H1 (cell line): ENCODE results near the gene NFATC1. TPM values are rescaled to one million over a fixed set of nuclear protein-coding genes. Genes with fewer than 3 reads are reported as not detected.

ENCODE experiments used
- CTCF ChIA-PET: fragments of 300-600 bp; sonication (Branson Sonifier 250); formaldehyde crosslinking; loops from one replicate; lab custom pipeline; 2021; ENCODE audit not compliant: partially characterized antibody; lab: Charles Lee
- POLR2A ChIA-PET: fragments of 300-600 bp; sonication (Branson Sonifier 250); formaldehyde crosslinking; loops from one replicate; lab custom pipeline; 2021; ENCODE audit warnings: inconsistent platforms; ENCODE audit not compliant: partially characterized antibody; lab: Charles Lee
- DNase-seq, 2 experiments: peaks; one replicate each; pipeline versions ENCODE4 v3.0.0 to v3.0.0-alpha.2; 2010 to 2022; ENCODE audit warnings: low spot score in 2 of 2, low read depth in 1 of 2, mixed read lengths in 1 of 2
- FAIRE-seq: peaks from 2 replicates; lab custom pipeline; 2011; peaks lifted over from hg19 to GRCh38; lab: Jason Lieb, UNC
- H2AFZ ChIP-seq: 2 replicates; pipeline ENCODE4 v1.8.1; 2012; ENCODE audit warnings: low read length, inconsistent platforms
- H2AK5ac ChIP-seq: 2 replicates; pipeline ENCODE4 v1.6.1; 2013; ENCODE audit warnings: low read depth, low read length
- H2BK120ac ChIP-seq: replicated peaks from 2 replicates; pipeline ENCODE3; 2013; ENCODE audit warnings: low read depth, low read length, inconsistent platforms
- H2BK12ac ChIP-seq: 2 replicates; pipeline ENCODE4 v1.6.1; 2013; ENCODE audit warnings: low read depth, low read length
- H2BK15ac ChIP-seq: 2 replicates; pipeline ENCODE4 v1.6.1; 2013; ENCODE audit warnings: low read length
- H2BK20ac ChIP-seq: 2 replicates; pipeline ENCODE4 v1.6.1; 2013; ENCODE audit warnings: low read length
- H2BK5ac ChIP-seq: 2 replicates; pipeline ENCODE4 v1.6.1; 2013; ENCODE audit warnings: low read depth, low read length
- H3K14ac ChIP-seq: 2 replicates; pipeline ENCODE4 v1.6.1; 2013; ENCODE audit warnings: inconsistent platforms; ENCODE audit not compliant: insufficient read length
- H3K18ac ChIP-seq: 2 replicates; pipeline ENCODE4 v1.6.1; 2013; ENCODE audit warnings: low read length; ENCODE audit errors: extremely low read depth
- H3K23ac ChIP-seq: 2 replicates; pipeline ENCODE4 v1.6.1; 2013; ENCODE audit warnings: inconsistent platforms; ENCODE audit not compliant: insufficient read length
- H3K23me2 ChIP-seq: 2 replicates; pipeline ENCODE4 v1.6.1; 2013; ENCODE audit warnings: low read depth, low read length
- H3K27ac ChIP-seq: 2 replicates; pipeline ENCODE4 v1.6.1; 2011; ENCODE audit warnings: low read depth, low read length, inconsistent platforms
- H3K27me3 ChIP-seq, 4 experiments: replicated peaks in 1 of 4; 1 replicate in 1 of 4; 2 replicates in 3 of 4; pipeline versions ENCODE4 v1.6.1 to v1.8.1; 2011 to 2013; ENCODE audit warnings: low read length in 3 of 4, mild to moderate bottlenecking in 3 of 4, inconsistent platforms in 2 of 4, mixed read lengths in 2 of 4, moderate library complexity in 1 of 4; ENCODE audit not compliant: control insufficient read depth in 3 of 4, insufficient read depth in 3 of 4; ENCODE audit errors: extremely low read depth in 1 of 4
- H3K36me3 ChIP-seq, 4 experiments: 2 replicates each; pipeline versions ENCODE4 v1.6.1 to v1.8.1; 2011 to 2013; ENCODE audit warnings: mild to moderate bottlenecking in 4 of 4, low read length in 3 of 4, moderate library complexity in 2 of 4, control low read depth in 1 of 4, inconsistent platforms in 1 of 4; ENCODE audit not compliant: insufficient read depth in 4 of 4, control insufficient read depth in 2 of 4
- H3K4ac ChIP-seq: replicated peaks from 2 replicates; pipeline ENCODE3; 2013; ENCODE audit warnings: low read length, low read depth, mixed read lengths, inconsistent platforms; ENCODE audit not compliant: insufficient read length
- H3K4me1 ChIP-seq, 4 experiments: replicated peaks in 1 of 4; 1 replicate in 1 of 4; 2 replicates in 3 of 4; pipeline versions ENCODE4 v1.6.1 to v1.8.1; 2011 to 2013; ENCODE audit warnings: low read length in 3 of 4, inconsistent platforms in 2 of 4, mixed read lengths in 1 of 4; ENCODE audit not compliant: insufficient read depth in 4 of 4, control insufficient read depth in 3 of 4
- H3K4me2 ChIP-seq, 2 experiments: 2 replicates each; pipeline versions ENCODE4 v1.6.1 to v1.8.1; 2011 to 2013; ENCODE audit warnings: low read depth in 2 of 2, low read length in 2 of 2, control low read depth in 1 of 2, inconsistent platforms in 1 of 2, mild to moderate bottlenecking in 1 of 2; ENCODE audit not compliant: insufficient read depth in 1 of 2
- H3K4me3 ChIP-seq, 4 experiments: fragments of 200-600, 300-600 bp in 1 of 4; sonication (generic), shearing (Covaris generic), sonication (Bioruptor Twin) in 1 of 4; 2 replicates each; pipeline versions ENCODE4 v1.5.1 to v1.8.1; 2011 to 2016; ENCODE audit warnings: low read length in 4 of 4, low read depth in 3 of 4, control low read depth in 2 of 4, inconsistent platforms in 2 of 4, mild to moderate bottlenecking in 2 of 4, mixed read lengths in 1 of 4, moderate library complexity in 1 of 4; ENCODE audit not compliant: insufficient read depth in 2 of 4; ENCODE audit errors: extremely low read depth in 1 of 4
- H3K56ac ChIP-seq: replicated peaks from 2 replicates; pipeline ENCODE3; 2013; ENCODE audit warnings: low read depth, mild to moderate bottlenecking, mixed read lengths, low read length, inconsistent platforms; ENCODE audit not compliant: insufficient read length
- H3K79me1 ChIP-seq: 2 replicates; pipeline ENCODE4 v1.6.1; 2013; ENCODE audit warnings: low read depth, low read length, control low read depth
- H3K79me2 ChIP-seq, 2 experiments: 2 replicates each; pipeline versions ENCODE4 v1.6.1 to v1.8.1; 2012 to 2013; ENCODE audit warnings: low read length in 2 of 2, mild to moderate bottlenecking in 2 of 2, inconsistent platforms in 1 of 2; ENCODE audit not compliant: insufficient read depth in 2 of 2, control insufficient read depth in 1 of 2
- H3K9ac ChIP-seq, 4 experiments: replicated peaks in 1 of 4; 1 replicate in 1 of 4; 2 replicates in 3 of 4; pipeline versions ENCODE4 v1.6.1 to v1.8.1; 2011 to 2013; ENCODE audit warnings: low read depth in 3 of 4, low read length in 3 of 4, control low read depth in 2 of 4, mild to moderate bottlenecking in 2 of 4, moderate library complexity in 2 of 4, inconsistent platforms in 1 of 4; ENCODE audit errors: extremely low read depth in 1 of 4
- H3K9me3 ChIP-seq, 2 experiments: 2 replicates each; pipeline versions ENCODE4 v1.6.1 to v1.8.1; 2012 to 2013; ENCODE audit warnings: mild to moderate bottlenecking in 2 of 2, moderate library complexity in 2 of 2, control low read depth in 1 of 2, inconsistent platforms in 1 of 2, low read depth in 1 of 2, low read length in 1 of 2, mixed read lengths in 1 of 2; ENCODE audit not compliant: insufficient read depth in 2 of 2
- H4K20me1 ChIP-seq, 2 experiments: replicated peaks in 1 of 2; 2 replicates each; pipeline versions ENCODE3 to v1.8.1; 2011 to 2013; ENCODE audit warnings: inconsistent platforms in 2 of 2, low read length in 2 of 2, mild to moderate bottlenecking in 1 of 2; ENCODE audit not compliant: insufficient read depth in 2 of 2, control insufficient read depth in 1 of 2
- H4K5ac ChIP-seq: 2 replicates; pipeline ENCODE4 v1.6.1; 2013; ENCODE audit warnings: low read length, low read depth, mixed read lengths, inconsistent platforms; ENCODE audit not compliant: insufficient read length
- H4K8ac ChIP-seq: 2 replicates; pipeline ENCODE4 v1.8.0; 2013; ENCODE audit warnings: mild to moderate bottlenecking, moderate library complexity, low read length, inconsistent platforms; ENCODE audit not compliant: insufficient read depth; ENCODE audit errors: extremely low read depth
- H4K91ac ChIP-seq: replicated peaks from 2 replicates; pipeline ENCODE3; 2013; ENCODE audit warnings: low read length, mixed read lengths, inconsistent platforms; ENCODE audit not compliant: insufficient read length
- CEBPB ChIP-seq: IDR thresholded peaks from 2 replicates; pipeline ENCODE4 v1.6.1; 2012; ENCODE audit warnings: low read depth, low read length
- TAF1 ChIP-seq: IDR thresholded peaks from 2 replicates; pipeline ENCODE4 v1.6.1; 2011; ENCODE audit warnings: mild to moderate bottlenecking, low read depth, low read length
- WGBS, 2 experiments: shearing (Covaris generic) in 1 of 2; methylation state at CpG; one replicate each; pipeline versions ENCODE4 v1.1.6 to v1.1.7; 2013 to 2015; ENCODE audit warnings: low lambda C conversion rate in 2 of 2, mixed read lengths in 2 of 2, inconsistent platforms in 1 of 2, low coverage in 1 of 2, missing lambda C conversion rate in 1 of 2; ENCODE audit not compliant: insufficient replicate concordance in 2 of 2, insufficient coverage in 1 of 2, insufficient read length in 1 of 2; ENCODE audit errors: extremely low coverage in 1 of 2, missing lambda C conversion rate in 1 of 2; 5-methylcytosine and 5-hydroxymethylcytosine counted together
- polyA plus RNA-seq, 7 experiments: library from polyadenylated mRNA; depleted of rRNA in 3 of 7; stranded (reverse) in 5 of 7; unstranded in 2 of 7; fragments of >200 nt in 5 of 7; fragments of 200-250 nt in 2 of 7; gene quantifications; 1 replicate in 5 of 7; 2 replicates in 1 of 7; 4 replicates in 1 of 7; pipeline versions ENCODE4 v1.2.1 to v1.2.3, GENCODE V29; 2011 to 2013; ENCODE audit warnings: missing spikeins in 2 of 7, mixed read lengths in 2 of 7
- total RNA-seq: library from RNA; stranded (reverse); fragmentation: NEBNext Ultra II Directional; extraction: Animal tissue kit (Norgen Biotek cat#: 25700); gene quantifications from 2 replicates; pipeline ENCODE4 v1.2.1, GENCODE V29; 2021

Gene NFATC1
- total and polyA plus RNA-seq, 2 of the 8 experiments (the other 6 are each of a cell fraction or from before 2014, with no cell fraction given): 2.0 to 6.6 TPM

- CTCF ChIA-PET: interaction anchor here (0.7 to 8.9 kb wide), 4 partner anchors 10 to 271 kb away, joined by 3 to 62 read pairs (median 3); no protein-coding TSS in a partner anchor
- no peak for TF ChIP-seq CEBPB
- no peak for TF ChIP-seq TAF1
These were observed 6.0 kb upstream of the NFATC1 start for GRCh38 chr18:79389689-79390088.

More at GRCh38 chr18:79389689-79390088, 6.0 kb upstream of the NFATC1 start:
- Histone ChIP-seq H3K9me3 (no peaks in the 10 kb centered on the region), H3K14ac (no peak overlapping the region), H2BK15ac (no peak overlapping the region), H3K9ac (no peak overlapping the region), H3K4me1 (peaks cover 0 to 7% (median 3%) of the 10 kb centered on the region in 4 experiments; a peak in 5 of 7 replicates), H2BK5ac (no peak overlapping the region), H3K56ac (no peak overlapping the region), H2AK5ac (no peak overlapping the region), H4K91ac (no peak overlapping the region), H3K27ac (no peak overlapping the region), H3K4me3 (no peak overlapping the region), H3K23ac (no peak overlapping the region), H4K5ac (no peak overlapping the region), H2BK12ac (no peak overlapping the region), H2AFZ (no peak overlapping the region), H2BK20ac (no peak overlapping the region), H3K79me2 (no peaks in the 10 kb centered on the region), H3K18ac (no peak overlapping the region), H3K4ac (no peak overlapping the region), H3K23me2 (no peaks in the 10 kb centered on the region; the same call in 1 of the 2 replicates), H4K20me1 (peaks cover 0 to 1% of the 10 kb centered on the region in 2 experiments), H3K79me1 (no peaks in the 10 kb centered on the region), H3K27me3 (peaks cover 9 to 31% (median 25%) of the 10 kb centered on the region in 4 experiments), H2BK120ac (no peak overlapping the region), H3K4me2 (no peak overlapping the region), H4K8ac (no peak overlapping the region), H3K36me3 (no peaks in the 10 kb centered on the region)
- POLR2A ChIA-PET: interaction anchor here (1.2 to 1.3 kb wide), 3 partner anchors 8 to 10 kb away, joined by 3 to 4 read pairs (median 3); no protein-coding TSS in a partner anchor
- DNase-seq (no peak), FAIRE-seq (no peak)
- WGBS, 2 experiments: 82% methylated on average over 4 of the region's 4 CpGs; no CpG with 5 or more reads in 1 of the 2 experiments
